Stimulated activated CD4-positive, alpha-beta T cell treated with anti-CD3 and anti-CD28 coated beads, Interleukin-4, amount 100 ng/mL, for 4 hours (primary cell): ENCODE results near the gene EEFSEC.

Experiments used
- DNase-seq, 2 experiments: peaks; one replicate each; pipeline ENCODE4 v3.0.0-alpha.2; 2020

The EEFSEC gene

DNA sequence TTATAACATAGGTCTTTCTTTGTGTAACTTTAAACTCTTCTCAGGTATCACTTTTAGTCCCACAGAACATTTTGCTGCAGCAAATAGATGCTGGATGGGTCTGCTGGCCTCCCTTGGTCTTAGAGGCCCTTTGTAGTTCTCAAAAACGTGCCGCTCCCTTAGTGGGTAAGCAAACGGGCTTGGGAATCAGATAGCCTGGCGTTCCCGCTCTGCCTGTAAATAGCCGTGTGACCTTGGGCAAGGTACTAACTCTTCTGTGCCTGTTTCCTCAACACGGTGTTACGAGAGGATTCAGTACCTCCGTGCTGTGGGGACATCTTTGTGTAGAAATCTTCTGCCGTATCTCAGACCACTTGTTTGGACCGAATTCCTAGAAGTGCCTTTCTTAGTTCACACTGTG is 249.0 kb downstream of the EEFSEC start:
- no peak for DNase-seq

DNA sequence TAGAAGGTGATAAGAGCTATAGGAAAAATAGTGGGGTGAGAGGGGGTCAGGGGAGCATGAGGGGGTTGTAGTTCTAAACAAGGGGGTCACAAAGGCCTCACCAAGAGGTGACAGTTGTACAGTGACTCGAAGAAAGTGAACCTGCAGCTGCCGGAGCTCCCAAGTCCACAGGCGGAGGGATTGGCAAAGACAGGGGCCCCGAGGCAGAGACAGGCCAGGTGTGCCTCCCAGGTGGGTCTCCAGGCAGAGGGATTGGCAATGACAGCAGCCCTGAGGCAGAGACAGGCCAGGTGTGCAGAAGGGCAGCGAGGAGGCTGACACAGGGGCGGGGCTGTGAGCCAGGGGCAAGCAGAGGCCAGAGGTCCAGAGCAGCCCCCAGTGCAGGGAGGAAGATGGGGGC is 249.7 kb downstream of the EEFSEC start:
- no peak for DNase-seq

DNA sequence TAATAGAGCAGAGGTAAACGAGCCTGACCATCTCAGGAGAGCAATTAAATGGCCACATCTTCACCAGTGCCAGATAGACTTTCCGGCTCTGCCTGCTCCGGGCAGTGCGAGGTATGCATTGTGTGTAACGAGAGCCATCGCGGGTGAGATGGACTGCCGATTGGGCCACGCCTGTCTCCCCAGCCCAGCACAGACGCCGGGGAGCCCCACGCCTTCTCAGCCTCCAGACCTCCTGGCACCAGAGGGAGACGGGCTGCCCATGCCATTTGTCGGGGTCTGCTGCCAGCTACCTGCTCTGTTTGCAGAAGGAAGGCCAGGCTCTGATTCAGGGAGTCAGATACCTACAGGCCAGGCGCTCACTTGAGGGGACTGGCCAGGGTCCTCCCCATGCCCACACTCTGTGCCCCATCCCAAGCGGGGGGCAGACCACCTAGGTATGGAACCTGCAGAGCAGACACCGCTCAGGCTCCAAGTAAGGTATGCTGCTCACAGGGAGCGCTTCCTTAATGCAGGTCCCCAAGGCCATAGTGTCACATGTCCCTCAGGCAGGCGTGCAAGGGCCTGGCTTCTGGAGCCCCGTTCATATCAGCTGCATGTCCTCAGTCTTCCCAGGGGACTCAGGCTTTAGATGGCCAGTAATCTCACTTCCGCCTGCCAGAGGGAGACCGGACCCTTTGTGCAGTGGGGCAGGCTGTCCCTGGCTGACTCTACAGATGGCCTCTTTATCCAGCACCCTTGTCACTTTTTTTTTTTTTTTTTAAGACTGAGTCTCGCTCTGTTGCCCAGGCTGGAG is 251.2 kb downstream of the EEFSEC start:
- no peak for DNase-seq

- no peak for DNase-seq
Observed at GRCh38 chr3:128405554-128406277, 252.4 kb downstream of the EEFSEC start.

- DNase-seq: no peak
Observed at GRCh38 chr3:128407247-128407646, 254.0 kb downstream of the EEFSEC start.

GRCh38 chr3:128408012-128408692 is 254.9 kb downstream of the EEFSEC start:
- DNase-seq: no peak

GRCh38 chr3:128408693-128409623 is 255.7 kb downstream of the EEFSEC start:
- no peak for DNase-seq

GRCh38 chr3:128409624-128410581 is 256.6 kb downstream of the EEFSEC start:
- no peak for DNase-seq

DNA sequence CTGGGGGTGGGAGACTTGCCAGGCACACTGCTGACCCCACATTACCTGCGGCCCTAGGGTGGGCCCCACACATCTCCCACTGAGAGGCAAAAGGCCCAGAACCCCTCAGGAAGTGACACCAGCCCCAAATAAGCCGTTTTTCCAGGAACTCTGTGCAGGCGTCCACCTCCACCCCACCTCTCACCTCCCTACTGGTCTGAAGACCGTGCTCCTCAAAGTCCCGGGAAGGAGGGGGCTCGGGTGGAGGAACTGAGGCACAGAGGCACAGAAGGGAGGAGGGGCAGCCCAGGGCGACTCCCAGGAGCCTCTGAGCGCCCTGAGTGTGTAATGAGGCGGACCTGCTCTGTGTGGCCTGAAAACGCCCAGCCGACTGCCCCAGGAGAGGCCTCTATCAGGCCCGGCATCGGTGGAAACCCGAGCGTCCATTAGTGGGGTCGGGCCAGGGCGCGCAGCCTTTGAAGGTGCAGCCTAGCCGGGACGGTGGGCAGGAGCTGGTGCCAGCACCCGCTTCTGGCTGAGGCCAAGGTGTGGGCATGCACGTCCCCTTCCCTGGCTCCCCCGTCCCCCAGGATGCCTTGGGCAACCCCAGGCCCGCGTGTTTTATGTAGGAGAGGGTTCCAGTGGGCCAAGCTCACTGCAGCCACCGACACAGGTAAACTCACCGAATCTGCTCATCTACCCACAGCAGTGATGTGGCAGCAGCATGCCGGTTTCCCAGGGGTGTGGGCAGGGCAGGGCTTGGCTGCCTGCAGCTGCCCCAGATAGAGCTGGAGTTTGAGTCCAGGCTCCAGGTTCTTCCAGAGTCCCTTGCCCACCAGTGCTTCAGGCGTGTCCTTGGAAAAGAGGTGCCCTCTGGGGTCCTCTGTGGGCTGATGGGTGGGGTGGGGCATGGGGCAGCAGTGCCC is 257.6 kb downstream of the EEFSEC start:
- no peak for DNase-seq

DNA sequence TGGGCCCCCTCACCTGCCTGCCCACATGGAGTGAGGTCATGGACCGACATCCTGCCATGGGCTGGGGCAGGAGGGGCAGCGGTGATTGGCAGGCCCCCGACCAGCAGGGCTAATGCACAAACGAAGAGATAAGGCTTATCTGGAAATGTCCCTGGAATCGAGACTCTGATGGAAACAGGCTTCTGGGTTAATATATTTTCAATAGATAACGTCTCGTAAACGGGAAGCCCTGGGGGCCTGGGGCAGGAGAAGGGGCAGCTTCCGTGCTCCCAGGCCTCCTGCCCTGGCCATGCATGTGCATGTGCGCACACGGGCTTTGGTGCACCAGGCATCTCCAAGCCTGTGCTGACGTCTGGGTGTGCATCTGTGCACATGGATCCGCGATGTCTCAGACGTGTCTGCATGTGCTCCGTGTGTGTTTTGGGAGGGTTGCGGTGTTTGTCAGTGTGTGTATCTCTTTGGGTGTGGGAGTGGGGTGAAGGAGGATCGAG is 258.3 kb downstream of the EEFSEC start:
- no peak for DNase-seq

GRCh38 chr3:128412180-128413002 is 259.1 kb downstream of the EEFSEC start:
- DNase-seq: no peak

- no peak for DNase-seq
Observed at GRCh38 chr3:128413003-128413370, 259.7 kb downstream of the EEFSEC start.

DNA sequence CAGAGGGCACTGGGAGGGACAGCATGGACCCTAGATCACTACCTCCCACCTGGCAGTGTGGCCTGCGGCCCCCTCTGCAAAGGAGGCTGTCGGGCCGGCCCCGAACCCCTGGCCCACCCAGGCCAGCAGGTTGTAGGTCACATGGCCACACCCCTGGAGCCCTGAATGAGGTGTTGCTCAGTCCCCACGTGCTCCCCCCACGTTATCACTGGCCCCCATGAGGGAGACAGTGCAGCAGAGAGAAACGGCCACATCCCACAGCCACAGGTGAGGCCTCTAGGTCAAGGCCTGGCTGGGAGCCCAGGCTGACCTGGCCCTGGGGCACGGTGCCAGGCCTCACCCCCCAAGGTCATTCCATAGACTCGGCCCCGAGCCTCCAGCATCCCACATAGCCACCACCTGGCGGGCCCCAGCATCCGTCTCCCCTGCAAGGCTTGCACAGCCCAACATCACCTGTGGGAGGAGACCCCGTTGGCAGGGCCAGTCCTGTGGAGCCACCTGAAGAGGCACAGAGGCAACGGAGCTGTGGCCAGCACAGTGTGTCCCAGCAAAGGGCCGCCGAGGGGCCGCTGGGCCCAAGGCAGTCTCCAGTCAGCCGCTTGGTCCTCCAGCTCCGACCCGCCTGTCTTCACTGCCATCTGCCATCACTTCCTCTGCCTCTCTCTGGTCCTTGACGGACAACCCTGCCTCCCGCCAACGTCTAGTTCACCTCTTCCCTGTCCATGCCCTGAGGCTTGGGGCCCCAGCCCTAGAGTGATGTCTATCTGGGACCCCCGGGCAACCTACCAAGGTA is 260.3 kb downstream of the EEFSEC start:
- DNase-seq: no peak

DNA sequence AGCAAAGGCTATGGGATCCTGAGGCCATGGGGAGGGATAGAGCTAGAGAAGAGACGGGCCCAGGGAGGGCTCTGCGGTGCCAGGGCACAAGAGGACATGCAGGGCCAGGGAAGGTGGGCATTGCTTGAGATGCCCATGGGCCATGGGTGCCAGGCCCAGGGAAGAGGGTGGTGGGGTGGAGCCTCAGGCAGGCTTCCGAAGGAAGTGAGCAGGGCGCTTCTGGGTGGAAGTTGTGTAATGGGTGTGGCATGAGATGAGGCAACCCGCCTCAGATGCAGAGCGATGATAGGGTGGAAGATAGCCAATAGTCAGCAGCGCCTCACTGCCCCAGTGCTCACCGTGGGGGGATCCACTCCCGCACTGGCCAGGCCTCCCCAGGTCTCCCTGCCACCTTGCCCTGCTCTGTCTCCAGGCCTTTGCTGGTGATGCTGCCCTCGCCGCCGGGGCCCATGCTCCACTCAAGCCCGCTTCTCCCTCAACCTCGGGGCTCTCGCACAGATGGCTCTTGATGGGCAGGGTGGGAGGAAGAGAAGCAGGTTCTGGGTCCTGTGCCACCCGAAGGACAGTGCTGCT is 262.0 kb downstream of the EEFSEC start:
- DNase-seq: no peak

- DNase-seq: no peak
Observed at GRCh38 chr3:128415773-128416577, 262.7 kb downstream of the EEFSEC start.

DNA sequence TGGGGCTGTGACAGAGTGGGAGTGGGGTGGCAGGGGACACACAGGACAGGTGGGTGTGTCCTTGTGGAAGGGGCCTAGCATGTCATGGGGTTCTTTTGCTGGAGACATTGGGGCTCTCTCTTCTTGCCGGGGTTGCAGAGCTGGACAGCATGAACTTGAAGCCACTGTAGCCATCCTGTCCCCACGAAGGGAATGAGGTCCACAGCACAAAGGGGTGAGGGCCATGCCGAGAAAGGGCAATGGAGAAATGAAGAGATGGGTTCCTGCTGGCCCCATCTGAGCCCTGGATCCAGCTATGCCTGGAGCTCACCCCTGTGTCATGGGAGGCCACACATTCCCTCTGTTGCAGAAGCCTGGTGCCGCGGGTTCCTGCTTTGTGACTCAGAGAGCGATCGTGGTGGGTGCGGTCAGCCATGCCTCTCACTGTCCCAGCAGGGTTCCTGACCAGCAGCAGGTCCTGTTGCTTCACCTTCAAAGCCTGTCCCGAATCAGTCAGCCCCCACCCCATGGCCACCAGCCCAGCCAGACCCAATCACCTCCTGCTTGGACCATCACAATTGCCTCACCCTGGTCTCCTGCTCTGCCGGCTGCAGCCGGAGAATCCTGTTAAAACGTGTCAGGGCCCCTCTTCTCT is 263.4 kb downstream of the EEFSEC start:
- DNase-seq: no peak

DNA sequence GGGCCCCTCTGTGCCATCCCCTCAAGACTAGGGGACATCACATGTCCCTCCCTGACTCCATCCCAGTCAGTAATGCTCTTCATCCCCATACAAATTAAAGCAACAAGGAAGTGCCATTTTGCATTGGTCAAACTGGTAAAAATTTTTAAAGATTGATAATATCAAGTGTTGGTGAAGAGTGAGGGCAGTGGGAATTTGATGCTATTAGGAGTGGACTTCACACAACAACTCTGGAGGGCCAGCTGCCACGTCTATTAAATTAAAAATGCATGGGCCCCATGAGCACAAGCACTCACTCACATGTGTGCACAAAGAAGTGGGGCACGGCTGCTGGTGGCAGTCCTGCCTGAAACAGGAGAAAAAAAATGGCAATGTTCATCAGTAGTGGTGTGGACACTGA is 265.6 kb downstream of the EEFSEC start:
- no peak for DNase-seq
